Kidney capillary endothelial cell (primary cell): Measurements from ENCODE around the gene TUBA3D.
"Not testable (repeated sequence)": the region's sequence is repeated elsewhere in the genome, so short reads cannot be mapped to it uniquely, and the experiment has no call there.

Source experiments
- DNase-seq: peaks from one replicate; pipeline ENCODE4 v3.0.0-alpha.2; 2018; ENCODE audit warnings: low spot score

Gene TUBA3D

DNA sequence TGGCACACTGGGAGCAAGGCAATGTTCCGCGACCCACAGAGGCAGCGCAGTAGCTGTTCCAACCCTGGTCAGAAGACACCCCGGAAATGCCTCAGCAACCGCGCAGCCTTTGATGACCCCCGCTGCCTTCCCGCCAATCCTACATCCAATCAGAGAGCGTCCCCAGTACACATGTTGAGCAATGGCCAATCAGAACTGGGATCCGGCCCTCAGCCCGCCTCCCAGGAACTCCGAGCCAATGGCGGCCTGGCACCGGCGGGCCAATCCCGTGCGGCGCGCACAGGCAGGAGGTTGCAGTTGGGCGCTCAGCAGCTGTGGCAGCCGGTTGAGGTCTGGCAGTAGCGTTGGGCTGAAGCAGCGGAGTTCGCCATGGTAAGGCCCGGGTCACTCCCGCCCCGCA lies at the start of gene TUBA3D:
Gene TUBA3D (plus strand): TSS at position 289 of the 400 bp plus-strand sequence. CDS start 81 bp downstream, at position 370.
- DNase-seq = no peak

DNA sequence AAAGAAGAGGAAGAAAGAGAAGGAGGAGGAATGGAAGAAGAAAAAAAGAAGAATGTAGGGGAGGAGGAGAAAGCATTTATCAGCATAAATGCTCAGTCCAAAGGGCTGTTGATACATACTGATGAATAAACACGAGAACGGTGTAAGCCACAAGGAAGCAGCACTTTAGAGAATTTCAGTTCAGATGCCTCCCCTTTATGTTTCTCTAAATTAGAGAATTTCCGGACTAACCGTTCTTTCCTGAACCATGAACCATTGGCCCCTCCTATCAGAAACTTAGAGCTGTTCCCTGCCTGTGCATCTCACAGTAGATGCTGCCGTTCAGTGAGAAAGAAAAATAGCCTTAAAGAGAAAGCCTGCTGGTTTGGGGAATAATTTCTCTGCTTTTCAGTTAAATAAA lies 49.2 kb upstream of the TUBA3D start:
- no peak for DNase-seq

DNA sequence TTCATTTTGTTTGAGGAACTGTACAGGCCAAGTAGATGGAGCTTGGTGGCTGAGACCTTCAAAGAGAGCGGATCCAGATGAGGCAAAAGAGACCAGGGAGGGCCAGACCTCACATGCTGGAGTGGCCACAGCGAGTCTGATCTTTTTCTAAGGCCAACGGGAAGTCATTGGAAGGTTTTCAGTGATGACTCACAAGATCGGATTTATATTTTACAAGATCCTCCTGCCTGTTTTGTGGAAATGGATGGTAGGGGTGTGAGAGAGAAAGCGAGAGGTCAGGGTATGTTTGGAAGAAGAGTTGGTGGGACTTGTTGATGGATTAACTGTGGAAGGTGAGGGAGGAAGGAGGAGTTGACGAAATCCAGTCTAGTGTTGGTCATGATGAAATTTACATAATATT lies 44.6 kb upstream of the TUBA3D start:
- DNase-seq = no peak

DNA sequence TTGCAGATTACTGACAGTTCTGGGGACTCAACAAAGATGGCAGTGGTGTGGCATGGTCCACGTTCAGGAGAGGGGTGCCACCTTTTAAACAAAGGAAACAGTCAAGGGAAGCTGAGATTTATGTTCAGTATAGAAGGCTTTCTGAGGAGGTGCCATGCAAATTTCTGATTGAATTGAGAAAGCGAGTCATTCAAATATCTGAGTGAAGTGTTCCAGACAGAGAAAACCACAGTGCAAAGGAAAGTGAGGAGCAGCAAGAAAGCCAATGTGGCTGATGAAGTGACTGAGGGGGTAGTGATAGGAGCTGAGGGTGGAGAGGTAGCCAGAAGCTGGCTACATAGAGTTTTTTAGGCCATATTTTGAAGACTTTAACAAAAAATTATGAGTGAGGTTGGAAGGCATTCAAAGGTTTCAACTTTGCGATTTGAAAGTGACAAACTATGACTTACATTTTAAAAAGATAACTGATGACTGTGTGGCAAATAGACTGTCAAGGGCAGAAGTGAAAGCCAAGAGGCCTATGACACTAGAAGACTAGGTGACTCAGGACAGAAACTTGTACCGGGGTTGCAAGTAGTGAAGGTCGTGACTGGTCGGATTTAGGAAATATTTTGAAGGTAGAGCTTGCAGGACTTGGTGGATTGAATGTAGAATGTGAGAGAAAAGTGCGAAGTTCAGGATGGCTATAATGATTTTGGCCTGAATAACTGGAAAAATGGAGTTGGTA lies 35.0 kb upstream of the TUBA3D start:
- not testable (repeated sequence) for DNase-seq

DNA sequence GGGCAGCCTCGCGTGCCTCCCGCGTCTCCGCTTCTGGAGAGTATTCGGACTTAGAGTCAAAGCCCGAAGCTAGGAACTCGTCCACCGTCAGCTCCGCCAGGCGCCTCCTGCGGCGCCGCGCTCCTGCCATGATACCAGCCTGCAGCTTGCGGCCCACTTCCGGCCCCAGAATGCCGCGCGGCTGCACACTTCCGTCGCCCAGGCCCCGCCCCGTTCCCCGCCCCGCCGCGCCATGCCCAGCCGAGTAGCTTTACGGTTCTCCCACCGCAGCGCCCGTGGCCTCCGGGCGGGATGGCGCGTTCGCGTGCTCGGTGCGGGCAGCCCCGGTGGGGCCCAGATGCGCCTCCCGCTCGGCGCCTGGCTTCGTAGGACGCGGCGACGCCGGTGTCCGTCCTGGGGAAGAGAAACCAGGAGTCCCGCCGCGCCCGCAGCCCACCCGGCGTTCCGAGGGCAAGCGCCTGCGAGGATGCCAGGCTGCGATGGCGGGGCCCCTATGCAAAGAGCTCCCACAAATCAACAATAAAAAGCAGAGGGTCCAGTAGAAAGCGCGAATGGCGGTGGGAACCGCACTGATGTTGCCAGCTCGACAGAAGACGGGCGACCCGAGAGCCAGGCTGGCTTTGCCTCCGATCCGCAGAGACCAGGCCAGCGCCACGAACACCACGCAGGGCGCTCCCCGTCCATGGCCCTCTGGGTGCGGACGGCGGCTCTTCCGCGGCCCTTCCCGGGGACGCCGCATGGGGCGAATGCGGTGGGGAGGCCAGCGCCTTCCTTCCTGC lies 31.0 kb upstream of the TUBA3D start:
- DNase-seq = not testable (repeated sequence)

DNA sequence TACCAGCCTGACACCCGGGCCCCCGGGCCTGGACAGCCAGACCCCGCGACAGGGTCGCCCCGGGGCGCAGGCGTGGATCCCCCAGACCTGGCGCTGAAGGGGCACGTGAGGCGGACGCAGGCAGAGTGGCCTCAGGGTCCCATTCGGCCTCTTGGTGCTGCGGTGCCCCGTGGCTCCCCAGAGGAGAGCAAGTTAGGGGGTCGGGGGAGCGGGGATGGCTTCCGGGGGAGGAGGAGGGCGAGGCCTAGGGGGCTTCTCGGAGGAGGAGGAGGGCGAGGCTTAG lies 30.5 kb upstream of the TUBA3D start:
- not testable (repeated sequence) for DNase-seq

DNA sequence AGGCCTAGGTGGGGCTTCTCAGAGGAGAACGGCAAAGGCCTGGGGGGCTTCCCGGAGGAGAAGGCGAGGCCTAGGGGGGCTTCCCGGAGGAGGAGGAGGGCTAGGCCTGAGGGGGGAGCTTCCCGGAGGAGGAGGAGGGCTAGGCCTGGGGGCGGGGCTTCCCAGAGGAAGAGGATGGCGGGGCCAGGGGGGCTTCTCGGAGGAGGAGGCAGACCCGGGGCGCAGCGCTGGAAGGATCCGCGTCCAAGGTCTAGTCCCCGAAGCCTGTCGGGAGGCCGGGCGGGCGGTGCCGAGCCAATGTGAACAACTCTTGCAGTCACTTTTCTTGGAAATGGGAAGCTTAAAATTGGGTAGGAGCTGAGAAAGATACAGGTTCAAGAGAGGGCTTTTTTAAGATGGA lies 30.0 kb upstream of the TUBA3D start:
- no peak for DNase-seq

DNA sequence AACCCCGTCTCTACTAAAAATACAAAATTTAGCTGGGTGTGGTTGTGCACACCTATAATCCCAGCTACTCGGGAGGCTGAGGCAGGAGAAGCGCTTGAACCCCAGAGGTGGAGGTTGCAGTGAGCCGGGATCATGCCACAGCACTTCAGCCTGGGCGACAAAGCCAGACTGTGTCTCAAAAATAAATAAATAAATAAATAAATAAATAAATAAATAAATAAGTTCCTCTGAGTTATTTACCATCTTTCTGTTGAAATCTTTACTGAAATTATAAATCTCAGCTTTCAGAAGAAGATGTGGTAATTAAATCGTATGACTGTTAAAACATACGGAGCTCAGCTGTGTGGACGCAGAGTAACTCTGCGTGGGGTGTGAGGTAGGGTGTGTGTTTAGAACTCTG lies 27.9 kb upstream of the TUBA3D start:
- not testable (repeated sequence) for DNase-seq

DNA sequence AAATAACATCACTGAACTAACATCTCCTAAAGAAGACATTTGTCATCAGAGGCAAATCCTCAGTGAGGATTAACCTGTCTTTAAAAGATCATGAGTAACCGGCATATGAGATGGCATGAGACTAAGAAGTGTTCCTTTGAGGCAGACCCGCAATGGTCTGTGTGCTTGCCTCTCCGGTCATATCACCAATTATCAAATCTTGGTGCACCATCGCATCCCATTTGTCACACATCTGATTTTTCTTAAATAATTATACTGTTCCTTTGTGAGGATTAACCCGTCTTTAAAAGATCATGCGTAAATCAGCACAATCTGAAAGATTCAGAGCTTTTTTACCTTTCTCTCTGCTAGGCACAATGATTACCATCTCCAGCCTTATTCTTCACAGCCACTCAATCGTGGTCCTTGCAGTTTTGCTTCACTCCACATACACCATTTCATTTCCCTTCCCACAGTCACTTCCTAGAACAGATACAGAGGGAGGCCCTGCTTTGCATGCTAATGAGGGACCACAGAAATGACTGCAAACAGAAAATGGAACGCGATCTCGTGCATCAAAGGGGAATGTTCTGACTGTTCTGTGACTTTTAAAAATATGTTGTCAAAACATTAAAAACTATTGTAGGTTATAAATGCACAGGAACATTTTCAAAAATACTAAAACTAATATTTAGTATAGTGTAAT lies 24.5 kb upstream of the TUBA3D start:
- not testable (repeated sequence) for DNase-seq

DNA sequence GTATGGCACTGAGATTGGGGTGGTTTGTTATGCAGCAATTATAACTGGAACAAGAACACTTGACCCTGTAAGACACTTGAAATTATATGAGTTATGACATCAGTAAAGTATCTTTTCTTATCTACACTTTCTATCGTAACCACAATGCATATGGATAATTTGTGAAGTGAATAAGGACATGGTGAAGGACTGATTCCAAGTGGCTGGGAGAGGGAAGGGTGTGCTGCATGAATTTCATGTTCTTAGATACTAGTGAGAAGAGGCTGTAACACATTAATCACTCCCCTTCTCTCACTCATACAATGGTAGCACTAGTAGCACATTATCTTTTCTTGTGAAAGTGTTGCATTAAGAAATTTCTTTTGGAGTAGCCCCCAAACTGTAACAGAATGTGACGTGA lies 21.0 kb upstream of the TUBA3D start:
- DNase-seq = not testable (repeated sequence)

DNA sequence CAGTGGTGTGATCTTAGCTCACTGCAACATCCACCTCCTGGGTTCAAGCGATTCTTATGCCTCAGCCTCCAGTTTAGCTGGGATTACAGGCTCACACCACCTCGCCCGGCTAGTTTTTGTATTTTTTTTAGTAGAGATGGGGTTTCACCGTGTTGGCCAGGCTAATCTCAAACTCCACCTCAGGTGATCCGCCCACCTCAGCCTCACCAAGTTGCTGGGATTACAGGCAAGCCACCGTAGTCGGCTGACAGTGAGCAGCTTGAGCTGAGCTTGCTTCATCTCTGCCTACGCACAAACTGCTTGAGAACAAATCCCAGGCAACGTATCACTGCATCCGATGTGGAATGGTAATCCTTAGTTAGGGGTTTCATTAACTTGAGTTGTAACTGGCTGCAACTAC lies 8.2 kb upstream of the TUBA3D start:
- not testable (repeated sequence) for DNase-seq

DNA sequence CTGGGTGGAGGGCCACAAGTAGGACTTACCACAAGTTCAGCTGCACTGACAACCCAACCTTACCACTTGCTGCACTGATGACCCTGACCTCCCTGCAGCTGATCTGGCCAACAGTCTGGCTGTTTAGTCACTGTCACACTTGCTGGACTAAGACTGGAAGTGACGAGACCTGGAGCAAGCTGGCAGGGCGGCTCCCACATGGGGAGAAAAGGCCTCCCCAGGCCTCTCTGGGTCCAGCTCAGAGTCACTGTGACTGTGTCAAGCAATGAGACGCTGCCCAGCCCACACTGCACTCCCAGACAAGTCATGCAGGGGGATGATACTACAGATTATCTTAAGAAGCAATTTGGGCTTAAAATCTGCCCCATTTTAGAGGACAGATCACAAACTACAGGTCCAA lies 5.0 kb upstream of the TUBA3D start:
- not testable (repeated sequence) for DNase-seq

DNA sequence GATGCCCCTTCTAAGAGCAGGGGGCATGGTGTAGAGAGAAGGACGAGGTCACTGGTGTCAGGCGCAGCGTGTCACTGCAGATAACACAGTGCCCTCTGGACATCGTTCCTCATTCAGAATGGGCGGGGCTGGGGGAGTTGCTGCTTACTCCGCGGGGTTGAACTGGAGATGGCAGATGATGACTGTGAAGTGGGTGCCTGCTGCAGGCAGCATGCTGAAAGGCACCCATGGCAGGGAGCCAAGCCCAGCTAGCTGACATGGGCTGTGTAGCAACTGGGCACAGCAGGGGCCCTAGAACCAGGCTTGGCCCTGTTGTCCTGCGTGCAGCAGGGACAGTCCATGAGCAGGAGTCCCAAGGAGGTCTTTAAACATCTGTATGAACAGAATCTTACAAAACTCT lies 4.3 kb upstream of the TUBA3D start:
- not testable (repeated sequence) for DNase-seq

DNA sequence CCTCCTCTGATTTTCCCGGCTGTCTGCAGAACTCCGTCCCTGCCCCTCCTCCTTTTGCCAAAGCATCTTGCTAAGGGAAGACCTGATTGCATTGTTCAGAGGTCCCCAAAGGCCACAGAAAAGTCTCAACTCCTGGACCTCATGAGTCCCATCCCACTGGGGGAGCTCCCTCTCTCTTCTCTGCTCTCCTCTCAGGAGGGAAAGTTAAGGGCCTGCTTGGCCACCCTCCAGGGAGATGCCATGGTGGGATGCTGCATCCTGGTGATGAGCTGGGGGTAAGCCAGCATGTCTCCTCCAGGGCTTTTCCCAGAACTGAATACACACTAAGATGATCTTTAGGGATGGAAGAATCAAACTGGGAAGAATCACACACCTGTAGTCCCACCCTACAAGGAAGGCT lies 2.7 kb upstream of the TUBA3D start:
- DNase-seq = not testable (repeated sequence)

DNA sequence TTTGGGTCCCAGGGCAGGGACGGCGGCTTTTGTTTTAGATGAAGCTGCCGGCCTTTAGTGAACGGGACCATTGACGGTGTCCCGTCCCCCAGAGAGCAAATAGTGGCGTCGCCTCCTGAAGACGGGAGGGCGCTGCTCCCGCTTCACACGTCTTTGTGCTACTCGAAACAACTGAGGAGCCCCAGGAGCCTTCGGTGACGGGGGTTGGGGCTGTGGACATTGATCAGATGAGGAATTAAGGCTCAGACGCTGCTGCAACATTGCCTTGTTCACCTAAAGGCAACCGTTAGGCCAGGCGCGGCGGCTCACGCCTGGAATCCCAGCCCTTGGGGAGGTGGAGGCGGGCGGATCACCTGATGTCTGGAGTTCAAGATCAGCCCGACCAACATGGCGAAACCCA lies 444 bp downstream of the TUBA3D start:
- not testable (repeated sequence) for DNase-seq

DNA sequence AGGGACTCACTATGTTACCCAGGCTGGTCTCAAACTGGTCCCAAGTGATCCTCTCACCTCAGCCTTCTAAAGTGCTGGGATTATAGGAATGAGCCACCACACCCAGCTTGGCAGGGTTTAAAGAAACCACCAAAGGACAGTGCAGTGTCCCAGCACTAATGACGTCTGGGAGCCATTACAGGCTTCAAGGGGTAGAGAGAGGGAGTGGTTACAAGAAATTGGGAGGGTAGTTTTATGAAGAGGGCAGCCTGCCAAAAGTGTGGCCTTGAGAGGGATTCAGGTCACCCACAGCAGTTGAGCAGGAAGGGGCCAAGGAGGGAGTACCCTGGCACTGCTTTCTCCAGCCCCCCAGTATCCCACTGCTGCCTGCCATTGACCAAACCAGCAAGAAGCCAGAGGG lies 1.3 kb downstream of the TUBA3D start:
- not testable (repeated sequence) for DNase-seq

DNA sequence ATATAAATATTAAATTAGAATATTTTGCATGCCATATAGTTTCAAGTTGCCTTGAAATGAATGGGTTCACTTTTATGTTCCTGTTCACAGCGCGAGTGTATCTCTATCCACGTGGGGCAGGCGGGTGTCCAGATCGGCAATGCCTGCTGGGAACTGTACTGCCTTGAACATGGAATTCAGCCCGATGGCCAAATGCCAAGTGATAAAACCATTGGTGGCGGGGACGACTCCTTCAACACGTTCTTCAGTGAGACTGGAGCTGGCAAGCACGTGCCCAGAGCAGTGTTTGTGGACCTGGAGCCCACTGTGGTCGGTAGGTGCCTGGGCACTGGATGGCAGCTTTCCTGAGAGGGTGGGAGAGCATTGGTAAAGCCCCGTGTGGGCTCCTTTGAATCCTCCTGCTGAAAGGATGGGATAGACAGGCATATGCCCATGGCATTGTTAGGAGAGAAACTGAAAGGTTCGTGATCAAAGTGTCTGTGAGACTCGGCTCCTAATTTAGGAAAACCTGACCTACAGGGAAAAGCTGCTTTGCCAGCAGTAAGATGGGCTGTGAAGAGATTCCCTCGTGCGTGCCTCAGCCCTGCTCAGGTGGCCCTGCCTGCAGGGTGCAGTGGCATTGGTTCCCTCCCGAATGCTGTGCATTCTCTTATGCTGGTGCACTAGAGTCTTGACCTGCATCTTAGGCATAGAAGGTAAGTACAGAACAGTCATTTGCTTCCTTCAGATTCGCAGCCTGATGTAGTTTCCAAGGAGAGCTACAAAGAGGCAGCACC lies 2.3 kb downstream of the TUBA3D start:
- not testable (repeated sequence) for DNase-seq

DNA sequence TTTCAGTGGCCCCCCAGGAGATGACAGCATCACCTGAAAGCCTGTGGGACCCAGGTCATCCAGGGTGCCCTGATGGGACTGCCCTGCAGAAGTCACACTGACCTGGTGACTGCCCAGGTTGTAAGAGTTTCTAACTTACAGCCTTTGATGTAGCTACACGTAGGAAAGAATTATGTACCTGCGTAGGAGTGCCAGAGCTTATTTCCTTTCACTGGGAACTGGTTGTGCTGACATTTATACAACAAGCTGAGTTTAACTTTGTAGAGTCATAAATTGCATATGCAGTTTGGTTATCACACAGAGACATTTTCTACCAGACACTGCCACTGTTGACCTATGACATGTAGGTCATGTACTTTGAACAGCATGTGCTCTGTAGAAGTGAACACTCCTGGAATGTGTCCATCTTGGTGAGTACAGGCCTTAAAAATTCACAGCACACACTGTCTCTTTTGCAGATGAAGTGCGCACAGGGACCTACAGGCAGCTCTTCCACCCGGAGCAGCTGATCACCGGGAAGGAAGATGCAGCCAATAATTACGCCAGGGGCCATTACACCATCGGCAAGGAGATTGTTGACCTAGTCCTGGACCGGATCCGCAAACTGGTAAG lies 3.0 kb downstream of the TUBA3D start:
- DNase-seq = not testable (repeated sequence)

DNA sequence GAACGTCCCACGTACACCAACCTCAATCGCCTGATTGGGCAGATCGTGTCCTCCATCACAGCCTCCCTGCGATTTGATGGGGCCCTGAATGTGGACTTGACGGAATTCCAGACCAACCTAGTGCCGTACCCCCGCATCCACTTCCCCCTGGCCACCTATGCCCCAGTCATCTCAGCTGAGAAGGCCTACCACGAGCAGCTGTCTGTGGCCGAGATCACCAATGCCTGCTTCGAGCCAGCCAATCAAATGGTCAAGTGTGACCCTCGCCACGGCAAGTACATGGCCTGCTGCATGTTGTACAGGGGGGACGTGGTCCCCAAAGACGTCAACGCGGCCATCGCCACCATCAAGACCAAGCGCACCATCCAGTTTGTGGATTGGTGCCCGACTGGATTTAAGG lies 4.4 kb downstream of the TUBA3D start:
- not testable (repeated sequence) for DNase-seq

DNA sequence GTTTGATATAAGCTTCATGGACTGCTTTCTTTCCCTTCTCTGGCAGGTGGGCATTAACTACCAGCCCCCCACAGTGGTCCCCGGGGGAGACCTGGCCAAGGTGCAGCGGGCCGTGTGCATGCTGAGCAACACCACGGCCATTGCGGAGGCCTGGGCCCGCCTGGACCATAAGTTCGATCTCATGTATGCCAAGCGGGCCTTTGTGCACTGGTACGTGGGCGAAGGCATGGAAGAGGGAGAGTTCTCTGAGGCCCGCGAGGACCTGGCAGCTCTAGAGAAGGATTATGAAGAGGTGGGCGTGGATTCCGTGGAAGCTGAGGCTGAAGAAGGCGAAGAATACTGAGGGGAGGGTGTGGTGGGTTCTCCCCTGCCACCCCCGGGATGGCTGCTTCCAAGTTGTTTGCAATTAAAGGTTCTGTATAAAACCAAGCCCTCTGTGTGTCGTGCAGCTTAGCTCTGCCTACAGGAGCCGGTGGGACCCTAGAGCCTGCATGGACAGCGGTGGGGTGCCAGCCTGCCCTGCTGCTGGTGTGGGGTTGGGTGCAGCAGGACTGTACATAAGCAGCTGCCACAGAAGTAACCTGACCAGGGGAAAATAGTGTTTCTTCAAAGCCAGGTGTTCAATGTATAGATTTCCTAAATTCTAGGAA lies 6.7 kb downstream of the TUBA3D start:
- DNase-seq = not testable (repeated sequence)
